A549 (cell line): ENCODE results near the gene RAX2. TPM values are rescaled to one million over a fixed set of nuclear protein-coding genes. Genes with fewer than 3 reads are reported as not detected.

Experiments used
- ATAC-seq, 2 experiments: fragments of 200-7000 bp in 1 of 2; fragments of >200 bp in 1 of 2; cut with Nextera tagmentation in 1 of 2; cut with Tn5 transposase in 1 of 2; 3 replicates each; pipeline versions ENCODE4 v1.8.0 to v1.9.1; 2018 to 2020; ENCODE audit warnings: mild to moderate bottlenecking in 1 of 2, moderate library complexity in 1 of 2
- CTCF ChIA-PET: fragments of 300-600 bp; sonication (Branson Sonifier 250); formaldehyde crosslinking; extraction: SDS; loops from one replicate; lab custom pipeline; 2021; ENCODE audit warnings: antibody characterized with exemption, inconsistent platforms; lab: Yijun Ruan, JAX
- POLR2A ChIA-PET: fragments of 350-600 bp; formaldehyde crosslinking; extraction: SDS; loops from one replicate; lab custom pipeline; 2021; ENCODE audit warnings: antibody characterized with exemption, inconsistent platforms; lab: Yijun Ruan, JAX
- DNase-seq, 2 experiments: peaks; one replicate each; pipeline versions ENCODE4 v3.0.0 to v3.0.0-alpha.2; 2011 to 2016; ENCODE audit warnings: low read depth in 1 of 2, low spot score in 1 of 2
- FAIRE-seq: peaks from 2 replicates; lab custom pipeline; 2011; peaks lifted over from hg19 to GRCh38; lab: Jason Lieb, UNC
- H3K27ac ChIP-seq, 2 experiments: fragments of >200 bp; sonication (Bioruptor Twin); formaldehyde crosslinking; 3 replicates each; pipeline ENCODE4 v1.5.1; 2016 to 2017
- H3K4me1 ChIP-seq: fragments of >200 bp; sonication (Bioruptor Twin); formaldehyde crosslinking; 3 replicates; pipeline ENCODE4 v1.6.1; 2016
- H3K4me2 ChIP-seq: fragments of >200 bp; sonication (Bioruptor Twin); formaldehyde crosslinking; 3 replicates; pipeline ENCODE4 v1.6.1; 2016
- H3K4me3 ChIP-seq: fragments of >200 bp; sonication (Bioruptor Twin); formaldehyde crosslinking; 3 replicates; pipeline ENCODE4 v1.5.1; 2016
- H3K9me3 ChIP-seq: fragments of >200 bp; sonication (Bioruptor Twin); formaldehyde crosslinking; 3 replicates; pipeline ENCODE4 v1.6.1; 2016
- ATOH8 ChIP-seq: fragments of 250-450 bp; sonication (Bioruptor Pico); IDR thresholded peaks from 2 replicates; pipeline ENCODE4 v1.5.0; 2020; ENCODE audit warnings: low read depth, mild to moderate bottlenecking, moderate library complexity
- BCL3 ChIP-seq: fragments of >200 bp; sonication (Bioruptor Twin); formaldehyde crosslinking; IDR thresholded peaks from 3 replicates; pipeline ENCODE4 v1.6.1; 2016
- CBX8 ChIP-seq: fragments of 200-600 bp; sonication (generic); IDR thresholded peaks from 2 replicates; pipeline ENCODE4 v1.6.1; 2016
- CHD4 ChIP-seq: fragments of 200-600 bp; sonication (generic); IDR thresholded peaks from 2 replicates; pipeline ENCODE4 v1.6.1; 2016; ENCODE audit warnings: antibody characterized with exemption, mild to moderate bottlenecking, borderline replicate concordance
- EHMT2 ChIP-seq: fragments of 200-600 bp; sonication (generic); IDR thresholded peaks from 2 replicates; pipeline ENCODE4 v1.6.1; 2016; ENCODE audit warnings: antibody characterized with exemption, low read depth, mild to moderate bottlenecking, moderate library complexity
- FOSB ChIP-seq: fragments of 250-450 bp; sonication (Bioruptor Pico); IDR thresholded peaks from 2 replicates; pipeline ENCODE4 v1.5.0; 2020; ENCODE audit warnings: mild to moderate bottlenecking, moderate library complexity
- HES2 ChIP-seq: fragments of >200 bp; sonication (Bioruptor Twin); formaldehyde crosslinking; IDR thresholded peaks from 2 replicates; pipeline ENCODE4 v1.6.1; 2016
- HEYL ChIP-seq: fragments of 250-450 bp; sonication (Bioruptor Pico); IDR thresholded peaks from 2 replicates; pipeline ENCODE4 v1.8.0; 2021; ENCODE audit warnings: mild to moderate bottlenecking, moderate library complexity
- HMGXB4 ChIP-seq: fragments of 250-450 bp; sonication (Bioruptor Pico); IDR thresholded peaks from 2 replicates; pipeline ENCODE4 v1.5.0; 2021; ENCODE audit warnings: mild to moderate bottlenecking, moderate library complexity, borderline replicate concordance
- HOXA7 ChIP-seq: fragments of 250-450 bp; sonication (Bioruptor Pico); IDR thresholded peaks from 2 replicates; pipeline ENCODE4 v1.5.0; 2020; ENCODE audit warnings: mild to moderate bottlenecking, moderate library complexity
- HOXB13 ChIP-seq: fragments of 250-450 bp; sonication (Bioruptor Pico); IDR thresholded peaks from 2 replicates; pipeline ENCODE4 v1.5.0; 2020; ENCODE audit warnings: low read depth, mild to moderate bottlenecking, moderate library complexity
- HOXB5 ChIP-seq: fragments of 250-450 bp; sonication (Bioruptor Pico); IDR thresholded peaks from 2 replicates; pipeline ENCODE4 v1.5.0; 2020; ENCODE audit warnings: mild to moderate bottlenecking, moderate library complexity
- MYC ChIP-seq: IDR thresholded peaks from 2 replicates; pipeline ENCODE4 v1.6.1; 2012; ENCODE audit warnings: mild to moderate bottlenecking, inconsistent platforms, low read length, improper control_type of control experiment, borderline replicate concordance
- NR3C1 ChIP-seq: fragments of >200 bp; sonication (Bioruptor Twin); formaldehyde crosslinking; IDR thresholded peaks from 3 replicates; pipeline ENCODE4 v1.6.1; 2017
- POLR2A ChIP-seq: IDR thresholded peaks from 2 replicates; pipeline ENCODE4 v1.6.1; 2012; ENCODE audit warnings: mild to moderate bottlenecking, low read length
- RCOR1 ChIP-seq: fragments of 150-350 bp; IDR thresholded peaks from 2 replicates; pipeline ENCODE4 v1.6.1; 2014; ENCODE audit warnings: antibody characterized with exemption, low read length, low read depth
- REST ChIP-seq: fragments of 200-600 bp; sonication (generic); IDR thresholded peaks from 2 replicates; pipeline ENCODE4 v1.6.1; 2016; ENCODE audit warnings: antibody characterized with exemption, mild to moderate bottlenecking, moderate library complexity
- SMC3 ChIP-seq: fragments of >200 bp; sonication (Bioruptor Twin); formaldehyde crosslinking; IDR thresholded peaks from 3 replicates; pipeline ENCODE4 v1.6.1; 2018; ENCODE audit warnings: inconsistent platforms
- USF2 ChIP-seq: fragments of 450-650 bp; IDR thresholded peaks from 2 replicates; pipeline ENCODE4 v1.6.1; 2014; ENCODE audit warnings: antibody characterized with exemption
- ZFP36 ChIP-seq: fragments of 450-650 bp; IDR thresholded peaks from 2 replicates; pipeline ENCODE4 v1.6.1; 2014; ENCODE audit warnings: borderline replicate concordance; ENCODE audit not compliant: partially characterized antibody
- ZNF302 ChIP-seq: fragments of 250-450 bp; sonication (Bioruptor Pico); IDR thresholded peaks from 2 replicates; pipeline ENCODE4 v1.9.0; 2021; ENCODE audit warnings: inconsistent platforms, mild to moderate bottlenecking, moderate library complexity
- WGBS: methylation state at CpG from one replicate; pipeline ENCODE4 v1.1.6; 2017; ENCODE audit errors: missing lambda C conversion rate; 5-methylcytosine and 5-hydroxymethylcytosine counted together
- polyA plus RNA-seq, 4 experiments: library from polyadenylated mRNA; depleted of rRNA in 3 of 4; stranded (reverse); fragments of >200 nt; fragmentation: RNase III in 1 of 4; extraction: RNeasy Plus Mini Kit Qiagen cat#74134 plus additional on column Dnase treatment in 1 of 4; gene quantifications; 2 replicates in 3 of 4; 3 replicates in 1 of 4; pipeline ENCODE4 v1.2.3, GENCODE V29; 2011 to 2017

The RAX2 gene
- polyA plus RNA-seq, 2 of the 4 experiments (the other 2 are of a cell fraction): not detected

GRCh38 chr19:3721887-3722442 lies 50.1 kb downstream of the RAX2 start:
- peak overlapping the region; percentile 38 for H3K4me3 ChIP-seq
- POLR2A ChIA-PET: no interaction called here

GRCh38 chr19:3721131-3721886 lies 50.7 kb downstream of the RAX2 start:
- FAIRE-seq (no peak), ATAC-seq (peak; percentile 75 to 78), DNase-seq (peak; percentile 68 to 91)
- peak overlapping the region; percentile 89 for H3K4me2 ChIP-seq
- no peaks in the 10 kb centered on the region for H3K9me3 ChIP-seq
- CTCF ChIA-PET: interaction anchor here (0.9 to 7.5 kb wide), 5 partner anchors 10 to 55 kb away, joined by 3 to 57 read pairs (median 11); partner anchors contain the start of genes PIP5K1C and TJP3
- POLR2A ChIA-PET: no interaction called here
- H3K27ac ChIP-seq: peak overlapping the region; percentile 51 to 77; a peak in 4 of 6 replicates
- WGBS: 47% methylated on average over 14 of the region's 46 CpGs
- peaks cover 35% of the 10 kb centered on the region for H3K4me1 ChIP-seq
- H3K4me3 ChIP-seq: peak overlapping the region; percentile 38
- TF ChIP-seq HOXA7 (CRISPR knock-in tag) (no peak), NR3C1 (no peak), REST (no peak), HEYL (CRISPR knock-in tag) (no peak), HOXB5 (CRISPR knock-in tag) (no peak), CBX8 (no peak), SMC3 (no peak), POLR2A (no peak), HOXB13 (CRISPR knock-in tag) (no peak), FOSB (CRISPR knock-in tag) (no peak)

More at GRCh38 chr19:3721887-3722442, 50.1 kb downstream of the RAX2 start:
- 50% methylated on average over 22 of the region's 26 CpGs for WGBS
- Histone ChIP-seq H3K27ac (peak overlapping the region; percentile 51 to 77; a peak in 4 of 6 replicates), H3K4me1 (peaks cover 35% of the 10 kb centered on the region), H3K4me2 (peak overlapping the region; percentile 89), H3K9me3 (no peaks in the 10 kb centered on the region)
- FAIRE-seq (no peak), ATAC-seq (no peak), DNase-seq (no peak)
- CTCF ChIA-PET: interaction anchor here (0.9 to 1.1 kb wide), 2 partner anchors 9 to 15 kb away, joined by 3 read pairs; no protein-coding TSS in a partner anchor
- no peak for TF ChIP-seq ZNF302 (CRISPR knock-in tag)
- no peak for TF ChIP-seq MYC
- TF ChIP-seq ZFP36: no peak
- no peak for TF ChIP-seq NR3C1
- TF ChIP-seq HEYL (CRISPR knock-in tag): no peak
- TF ChIP-seq FOSB (CRISPR knock-in tag): no peak
- TF ChIP-seq USF2: no peak
- TF ChIP-seq EHMT2: no peak
- TF ChIP-seq HES2: no peak
- TF ChIP-seq BCL3: no peak
- TF ChIP-seq CHD4: no peak
- TF ChIP-seq ATOH8 (CRISPR knock-in tag): no peak
- no peak for TF ChIP-seq RCOR1
- no peak for TF ChIP-seq HMGXB4 (CRISPR knock-in tag)
- TF ChIP-seq, all 56 proteins: peak for 0
